MV-4-11 (cell line): ENCODE measurements around the gene RTEL1.
A peak's percentile ranks its signal among the peaks of the same experiment; 100 is the strongest.
"Not testable (repeated sequence)": the region's sequence is repeated elsewhere in the genome, so short reads cannot be mapped to it uniquely, and the experiment has no call there.

Experiments
- DNase-seq: peaks from one replicate; lab custom pipeline; 2025; lab: John Stamatoyannopoulos, UW

RTEL1 gene

GRCh38 chr20:63671695-63672094 lies 13.6 kb downstream of the RTEL1 start:
- not testable (repeated sequence) for DNase-seq

- no peak for DNase-seq
These were observed 14.6 kb downstream of the RTEL1 start for GRCh38 chr20:63672666-63673065.

- DNase-seq = no peak
These were observed 15.8 kb downstream of the RTEL1 start for GRCh38 chr20:63673951-63674350.

DNA sequence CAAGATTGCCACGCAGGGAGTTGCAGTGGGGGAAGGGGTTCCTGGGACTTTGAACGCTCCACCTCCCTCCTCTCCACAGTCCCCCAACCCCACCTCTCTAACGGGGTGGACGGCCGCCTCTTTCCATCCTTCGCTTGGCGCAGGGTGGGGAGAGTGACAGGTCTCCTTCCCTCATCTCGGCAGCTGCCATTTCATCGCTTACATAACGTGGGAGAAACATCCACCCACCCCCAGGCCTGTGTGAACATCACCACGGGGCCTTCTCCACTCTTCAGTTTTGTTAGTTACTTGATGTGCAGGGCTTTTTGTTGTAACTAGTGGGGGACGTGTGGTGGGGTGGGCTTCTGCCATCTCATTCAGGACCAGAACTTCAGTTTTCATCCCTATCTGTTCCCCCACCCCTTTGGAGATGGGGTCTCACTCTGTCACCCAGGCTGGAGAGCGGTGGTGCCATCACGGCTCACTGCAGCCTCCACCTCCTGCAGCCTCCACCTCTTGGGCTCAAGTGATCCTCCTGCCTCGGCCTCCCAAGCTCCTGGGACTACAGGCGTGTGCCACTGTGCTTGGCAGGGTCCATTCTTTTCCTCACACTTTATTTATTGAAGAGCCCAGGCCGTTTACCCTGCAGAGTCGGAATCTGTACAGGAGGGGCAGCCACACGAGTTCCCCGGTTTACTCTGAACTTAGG lies 17.7 kb downstream of the RTEL1 start:
- no peak for DNase-seq

DNA sequence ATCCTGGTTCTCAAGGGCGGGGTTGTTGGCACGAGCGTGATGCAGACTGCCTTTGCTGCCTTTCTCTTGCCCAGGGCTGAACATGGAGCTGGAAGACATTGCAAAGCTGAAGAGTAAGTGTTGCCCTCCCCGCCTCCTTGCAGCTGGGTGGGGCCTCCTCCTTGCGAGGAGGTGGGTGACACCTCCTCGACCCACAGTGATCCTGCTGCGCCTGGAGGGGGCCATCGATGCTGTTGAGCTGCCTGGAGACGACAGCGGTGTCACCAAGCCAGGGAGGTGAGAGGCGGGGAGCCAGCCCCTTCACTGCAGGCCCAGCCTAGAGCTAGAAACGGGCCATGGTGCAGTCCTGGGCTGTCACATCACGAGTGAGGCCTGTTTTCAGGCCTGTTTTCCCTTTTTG lies 20.0 kb downstream of the RTEL1 start:
- no peak for DNase-seq

- DNase-seq = no peak
These were observed 20.8 kb downstream of the RTEL1 start for GRCh38 chr20:63678667-63679465.

DNA sequence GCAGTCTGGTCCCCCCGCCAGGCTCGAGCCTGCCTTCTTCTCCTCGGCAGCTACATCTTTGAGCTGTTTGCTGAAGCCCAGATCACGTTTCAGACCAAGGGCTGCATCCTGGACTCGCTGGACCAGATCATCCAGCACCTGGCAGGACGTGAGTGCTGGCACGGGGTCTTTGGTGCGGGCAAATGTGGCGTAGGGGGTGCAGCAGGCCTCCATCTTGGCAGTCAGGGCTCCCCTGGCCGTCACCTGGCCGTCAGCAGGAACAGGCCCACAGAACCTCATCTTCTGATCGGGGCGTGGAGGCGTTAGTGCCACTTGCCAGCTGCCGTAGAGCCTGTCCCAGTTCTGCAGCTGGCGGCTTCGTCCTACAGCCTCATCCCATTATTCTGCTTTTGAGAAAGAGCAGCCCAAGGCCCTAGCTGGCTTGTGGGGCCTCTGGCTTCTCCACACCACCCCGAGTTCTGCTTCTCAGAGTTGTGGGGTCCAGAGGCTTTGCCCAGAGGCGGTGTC lies 21.7 kb downstream of the RTEL1 start:
- DNase-seq = no peak

DNA sequence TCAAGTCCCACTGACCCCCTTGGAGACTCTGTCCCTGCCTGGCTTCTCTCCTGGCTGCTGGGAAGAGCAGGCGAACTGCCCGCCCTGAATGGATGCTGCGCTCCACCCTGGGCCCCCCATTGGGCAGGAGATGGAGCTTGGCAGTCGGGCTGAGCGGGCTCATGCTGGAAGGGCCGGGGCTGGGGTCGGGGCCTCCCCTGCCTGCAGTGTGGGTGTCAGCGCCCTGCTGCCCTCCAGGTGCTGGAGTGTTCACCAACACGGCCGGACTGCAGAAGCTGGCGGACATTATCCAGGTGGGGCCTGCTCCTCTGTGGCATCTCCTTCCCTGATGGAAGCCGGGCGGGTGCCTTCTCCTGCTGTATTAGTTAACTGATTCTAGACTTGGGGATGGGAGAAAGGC lies 22.3 kb downstream of the RTEL1 start:
- no peak for DNase-seq

- DNase-seq = no peak
These were observed 22.9 kb downstream of the RTEL1 start for GRCh38 chr20:63680857-63681608.

DNA sequence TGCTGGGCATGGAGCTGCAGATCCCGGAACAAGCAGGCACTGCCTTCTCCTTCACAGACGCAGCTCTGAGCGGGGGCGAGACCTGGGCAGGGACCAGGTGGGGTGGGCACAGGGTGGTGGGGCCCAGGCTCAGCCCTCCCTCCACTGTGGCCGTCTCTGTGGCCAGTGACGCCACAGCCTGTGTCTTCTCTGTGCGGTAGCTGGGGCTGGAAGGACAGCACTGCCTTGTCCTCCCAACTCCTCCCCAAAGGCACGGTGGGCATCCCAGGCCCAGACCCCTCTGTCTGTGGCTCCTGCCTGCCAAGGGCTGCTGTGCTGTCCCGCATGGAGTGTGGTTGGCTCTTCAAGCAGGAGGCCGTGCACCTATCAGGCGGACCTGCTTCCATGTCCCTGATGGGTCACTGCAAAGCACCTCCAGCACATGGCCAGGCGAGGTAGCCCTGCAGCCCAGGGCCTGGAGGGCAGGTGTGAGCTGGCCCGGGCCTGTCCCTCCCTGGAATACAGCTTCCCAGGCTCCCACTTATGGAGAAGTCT lies 23.6 kb downstream of the RTEL1 start:
- DNase-seq = no peak

DNA sequence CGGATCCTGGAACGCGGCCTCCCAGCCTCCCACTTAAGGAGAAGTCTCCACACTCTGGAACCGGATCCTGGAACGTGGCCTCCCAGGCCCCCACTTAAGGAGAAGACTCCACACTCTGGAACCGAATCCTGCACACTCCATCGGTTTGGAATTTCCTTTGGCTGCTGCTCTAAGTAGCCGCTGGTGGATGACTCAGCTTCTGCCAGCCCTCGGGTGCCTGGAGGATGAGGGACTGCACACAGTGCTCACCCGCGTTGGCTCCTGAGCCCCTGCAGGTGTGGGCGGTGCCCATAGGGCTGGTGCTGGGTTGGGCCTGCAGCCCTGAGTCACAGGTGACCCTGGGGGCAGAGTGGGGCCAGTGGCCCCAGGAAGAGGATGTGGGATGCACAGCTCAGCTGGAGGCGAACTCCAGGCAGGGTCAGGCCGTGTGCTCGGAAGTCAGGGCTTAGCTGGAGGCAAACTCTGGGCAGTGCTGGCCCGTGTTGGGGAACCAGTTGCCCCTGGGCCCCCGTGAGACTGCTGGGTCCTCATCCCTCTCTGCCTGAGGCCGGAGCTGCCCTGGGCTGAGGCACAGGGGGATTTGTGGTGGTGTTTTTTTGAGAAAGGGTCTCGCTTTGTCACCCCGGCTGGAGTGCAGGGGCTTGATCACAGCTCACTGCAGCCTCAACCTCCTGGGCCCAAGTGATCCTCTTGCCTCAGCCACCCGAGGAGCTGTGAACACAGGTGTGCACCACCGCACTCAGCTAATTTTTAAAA lies 24.4 kb downstream of the RTEL1 start:
- DNase-seq = peak; percentile 88

- no peak for DNase-seq
These were observed 27.3 kb downstream of the RTEL1 start for GRCh38 chr20:63685269-63686026.

GRCh38 chr20:63686094-63686491 lies 28.0 kb downstream of the RTEL1 start:
- DNase-seq = no peak

- DNase-seq = peak; percentile 82
These were observed 28.6 kb downstream of the RTEL1 start for GRCh38 chr20:63686492-63687321.

GRCh38 chr20:63687419-63688178 lies 29.5 kb downstream of the RTEL1 start:
- DNase-seq = no peak

DNA sequence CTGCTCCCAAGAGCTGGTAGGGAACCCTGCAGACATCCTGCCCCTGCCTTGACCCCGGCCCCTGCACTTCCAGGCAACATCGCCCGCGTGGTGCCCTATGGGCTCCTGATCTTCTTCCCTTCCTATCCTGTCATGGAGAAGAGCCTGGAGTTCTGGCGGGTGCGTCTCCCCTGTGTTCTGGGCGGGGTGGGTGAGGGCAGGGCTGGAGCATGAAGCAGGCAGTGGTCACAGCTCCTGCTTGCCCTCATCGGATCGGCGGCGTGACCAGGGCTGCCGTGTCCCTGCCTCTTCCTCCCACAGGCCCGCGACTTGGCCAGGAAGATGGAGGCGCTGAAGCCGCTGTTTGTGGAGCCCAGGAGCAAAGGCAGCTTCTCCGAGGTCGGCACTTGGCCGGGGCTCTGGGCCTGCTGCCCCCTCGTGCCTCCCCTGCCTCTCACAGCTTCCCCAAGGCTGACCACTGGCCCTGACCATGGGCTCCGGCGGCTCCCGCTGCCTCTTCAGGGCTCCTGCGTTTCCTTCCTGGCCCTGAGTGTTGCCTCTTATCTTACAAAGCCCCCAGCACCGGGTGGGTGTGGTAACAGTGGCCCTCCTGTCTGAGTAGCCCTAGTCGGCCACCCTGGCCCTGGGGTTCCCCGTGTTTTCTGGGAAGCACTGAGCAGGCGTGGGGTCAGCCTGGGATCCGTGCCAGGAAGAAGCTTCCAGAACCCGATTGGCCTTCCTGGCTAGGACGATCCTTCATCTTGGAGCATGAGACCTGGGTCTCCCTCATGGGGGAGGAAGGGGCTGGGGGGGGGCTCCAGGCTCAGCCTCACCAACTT lies 30.3 kb downstream of the RTEL1 start:
- DNase-seq = no peak

DNA sequence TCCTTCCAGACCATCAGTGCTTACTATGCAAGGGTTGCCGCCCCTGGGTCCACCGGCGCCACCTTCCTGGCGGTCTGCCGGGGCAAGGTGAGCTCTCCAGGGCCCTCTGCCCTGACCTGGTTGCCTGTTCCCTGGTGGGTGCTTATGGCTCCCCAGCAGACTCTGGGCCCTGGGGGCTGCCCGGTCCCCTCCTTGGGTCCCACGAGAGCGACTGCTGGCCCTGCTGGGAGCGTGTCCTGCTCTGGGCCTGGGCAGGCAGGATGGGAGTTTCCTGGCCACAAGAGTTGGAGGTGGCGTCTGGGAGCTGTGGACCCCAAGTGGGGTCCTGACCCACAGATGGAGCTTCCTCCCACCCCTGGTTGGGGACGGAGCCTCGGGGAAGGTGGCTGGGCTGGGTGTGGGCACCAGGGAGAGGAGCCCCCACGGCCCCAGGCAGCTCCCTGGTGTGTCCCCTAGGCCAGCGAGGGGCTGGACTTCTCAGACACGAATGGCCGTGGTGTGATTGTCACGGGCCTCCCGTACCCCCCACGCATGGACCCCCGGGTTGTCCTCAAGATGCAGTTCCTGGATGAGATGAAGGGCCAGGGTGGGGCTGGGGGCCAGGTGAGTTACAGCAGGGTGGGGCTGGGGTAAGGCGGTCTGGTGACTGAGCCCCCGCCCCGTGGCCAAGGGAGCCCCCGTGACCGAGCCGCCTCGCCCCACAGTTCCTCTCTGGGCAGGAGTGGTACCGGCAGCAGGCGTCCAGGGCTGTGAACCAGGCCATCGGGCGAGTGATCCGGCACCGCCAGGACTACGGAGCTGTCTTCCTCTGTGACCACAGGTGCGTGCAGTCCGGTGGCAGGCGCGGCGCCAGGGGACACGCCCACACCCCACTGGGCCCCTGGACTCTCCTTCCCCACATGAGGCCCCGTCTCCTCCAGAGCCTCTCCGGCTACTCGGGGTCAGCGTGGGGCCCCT lies 31.2 kb downstream of the RTEL1 start:
- DNase-seq = no peak
